GM19240 (cell line): ENCODE measurements around the gene C8G.

Experiments used
- DNase-seq: peaks from one replicate; pipeline ENCODE4 v3.0.0; 2011; ENCODE audit warnings: low spot score; ENCODE audit not compliant: insufficient read length

Gene C8G

GRCh38 chr9:136965771-136966484, 20.9 kb downstream of the C8G start:
- no peak for DNase-seq

GRCh38 chr9:136968333-136969127, 23.5 kb downstream of the C8G start:
- no peak for DNase-seq

- DNase-seq: no peak
Observed at GRCh38 chr9:136969150-136969549, 24.1 kb downstream of the C8G start.

GRCh38 chr9:136969774-136970173, 24.7 kb downstream of the C8G start:
- DNase-seq: no peak

GRCh38 chr9:136970361-136970760, 25.3 kb downstream of the C8G start:
- DNase-seq: no peak

GRCh38 chr9:136971746-136972145, 26.7 kb downstream of the C8G start:
- DNase-seq: no peak

- no peak for DNase-seq
Observed at GRCh38 chr9:136972335-136972734, 27.3 kb downstream of the C8G start.

GRCh38 chr9:136972743-136973142, 27.7 kb downstream of the C8G start:
- no peak for DNase-seq

GRCh38 chr9:136973618-136974617, 28.9 kb downstream of the C8G start:
- DNase-seq: no peak

GRCh38 chr9:136974817-136975535, 29.9 kb downstream of the C8G start:
- no peak for DNase-seq

- no peak for DNase-seq
Observed at GRCh38 chr9:136975644-136976043, 30.6 kb downstream of the C8G start.

- DNase-seq: no peak
Observed at GRCh38 chr9:136977223-136977622, 32.2 kb downstream of the C8G start, which contains the start of gene PTGDS. PTGDS (plus strand) TSS chr9:136977504; CDS start chr9:136977579, 75 bp downstream.

- DNase-seq: no peak
Observed at GRCh38 chr9:136977649-136978072, 32.6 kb downstream of the C8G start.

- no peak for DNase-seq
Observed at GRCh38 chr9:136978073-136978864, 33.2 kb downstream of the C8G start.

GRCh38 chr9:136978865-136979544, 34.0 kb downstream of the C8G start:
- DNase-seq: no peak

- no peak for DNase-seq
Observed at GRCh38 chr9:136979769-136980587, 34.9 kb downstream of the C8G start.

GRCh38 chr9:136980669-136981478, 35.8 kb downstream of the C8G start:
- no peak for DNase-seq
